Loucy (cell line): ENCODE data around the gene TMEM233.

Experiments used
- CTCF ChIP-seq: fragments of 200-600 bp; sonication (generic); conservative IDR thresholded peaks from 2 replicates; pipeline ENCODE4 v1.5.1; 2014; ENCODE audit warnings: mild to moderate bottlenecking, antibody characterized with exemption, low read length
- EZH2phosphoT487 ChIP-seq: fragments of 200-600 bp; IDR thresholded peaks from 2 replicates; pipeline ENCODE4 v1.6.1; 2018; ENCODE audit warnings: antibody characterized with exemption, mild to moderate bottlenecking, moderate library complexity, borderline replicate concordance

GRCh38 chr12:119565404-119565803, 28.2 kb upstream of the TMEM233 start:
- no peak for TF ChIP-seq CTCF
- no peak for TF ChIP-seq EZH2phosphoT487
